ENCODE data around the gene SLC9A9. TPM values are rescaled to one million over a fixed set of nuclear protein-coding genes. Genes with fewer than 3 reads are reported as not detected.

The SLC9A9 gene
- total RNA-seq, 3 donors from 2014 or later = 6.2 to 17.3 (median 7.8) TPM

GRCh38 chr3:143413372-143413771 lies 434.9 kb downstream of the SLC9A9 start:
- Histone ChIP-seq H3K9me3 (no peaks in the 10 kb centered on the region), H3K4me1 (no peaks in the 10 kb centered on the region), H3K27ac (no peak overlapping the region), H3K27me3 (no peaks in the 10 kb centered on the region), H3K4me3 (no peak overlapping the region), H3K36me3 (no peaks in the 10 kb centered on the region)
- TF ChIP-seq, protein P1, sequence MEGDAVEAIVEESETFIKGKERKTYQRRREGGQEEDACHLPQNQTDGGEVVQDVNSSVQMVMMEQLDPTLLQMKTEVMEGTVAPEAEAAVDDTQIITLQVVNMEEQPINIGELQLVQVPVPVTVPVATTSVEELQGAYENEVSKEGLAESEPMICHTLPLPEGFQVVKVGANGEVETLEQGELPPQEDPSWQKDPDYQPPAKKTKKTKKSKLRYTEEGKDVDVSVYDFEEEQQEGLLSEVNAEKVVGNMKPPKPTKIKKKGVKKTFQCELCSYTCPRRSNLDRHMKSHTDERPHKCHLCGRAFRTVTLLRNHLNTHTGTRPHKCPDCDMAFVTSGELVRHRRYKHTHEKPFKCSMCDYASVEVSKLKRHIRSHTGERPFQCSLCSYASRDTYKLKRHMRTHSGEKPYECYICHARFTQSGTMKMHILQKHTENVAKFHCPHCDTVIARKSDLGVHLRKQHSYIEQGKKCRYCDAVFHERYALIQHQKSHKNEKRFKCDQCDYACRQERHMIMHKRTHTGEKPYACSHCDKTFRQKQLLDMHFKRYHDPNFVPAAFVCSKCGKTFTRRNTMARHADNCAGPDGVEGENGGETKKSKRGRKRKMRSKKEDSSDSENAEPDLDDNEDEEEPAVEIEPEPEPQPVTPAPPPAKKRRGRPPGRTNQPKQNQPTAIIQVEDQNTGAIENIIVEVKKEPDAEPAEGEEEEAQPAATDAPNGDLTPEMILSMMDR (IDR thresholded peaks at IDR 0.05) = no peak
- TF ChIP-seq POLR2AphosphoS5 (IDR thresholded peaks at IDR 0.05) (no peak), POLR2A (IDR thresholded peaks at IDR 0.05) (no peak)
- intact Hi-C loops (cut with DNase I; ENCODE audit: low total_unique reads) = no loop called here
- DNase-seq (ENCODE audit: low spot score in 2 of 2) = no peak

- Histone ChIP-seq H3K9me3 (no peaks in the 10 kb centered on the region), H3K4me1 (no peaks in the 10 kb centered on the region), H3K27me3 (no peaks in the 10 kb centered on the region), H3K4me3 (no peak overlapping the region), H3K27ac (no peak overlapping the region), H3K36me3 (no peaks in the 10 kb centered on the region)
- DNase-seq (ENCODE audit: low spot score in 2 of 2) = no peak
- intact Hi-C loops (cut with DNase I; ENCODE audit: low total_unique reads) = no loop called here
- TF ChIP-seq, protein P1 (IDR thresholded peaks at IDR 0.05) = no peak
- TF ChIP-seq POLR2AphosphoS5 (IDR thresholded peaks at IDR 0.05) (no peak), POLR2A (IDR thresholded peaks at IDR 0.05) (no peak)
Observed at GRCh38 chr3:143412084-143412483, 436.2 kb downstream of the SLC9A9 start.

DNA sequence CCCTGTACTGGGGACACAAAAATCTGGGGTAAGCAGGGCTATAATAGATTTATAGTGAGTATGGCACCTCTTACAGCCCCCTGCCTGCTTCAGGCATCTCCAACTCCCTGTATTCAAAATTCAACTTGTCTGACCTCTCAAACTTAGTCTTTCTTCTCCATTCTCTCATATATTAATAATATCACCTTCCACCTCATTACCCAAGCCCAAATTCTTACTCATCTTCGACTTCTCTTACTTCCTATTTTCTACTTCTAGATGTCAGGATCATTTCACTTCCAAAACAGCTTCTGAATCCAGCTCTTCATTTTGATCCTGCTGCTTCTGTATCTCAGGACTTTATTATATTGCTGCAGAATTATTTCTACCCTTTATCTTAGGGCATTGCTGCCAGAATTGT lies 438.0 kb downstream of the SLC9A9 start:
- H3K36me3 ChIP-seq = no peaks in the 10 kb centered on the region
- no peak for DNase-seq (ENCODE audit: low spot score in 2 of 2)
- TF ChIP-seq, protein P1 (IDR thresholded peaks at IDR 0.05) = no peak
- TF ChIP-seq POLR2A (IDR thresholded peaks at IDR 0.05) (no peak), POLR2AphosphoS5 (IDR thresholded peaks at IDR 0.05) (no peak)
- H3K9me3 ChIP-seq = no peaks in the 10 kb centered on the region
- H3K4me3 ChIP-seq = no peak overlapping the region
- no peaks in the 10 kb centered on the region for H3K4me1 ChIP-seq
- H3K27me3 ChIP-seq = no peaks in the 10 kb centered on the region
- intact Hi-C loops (cut with DNase I; ENCODE audit: low total_unique reads) = no loop called here
- H3K27ac ChIP-seq = no peak overlapping the region

DNA sequence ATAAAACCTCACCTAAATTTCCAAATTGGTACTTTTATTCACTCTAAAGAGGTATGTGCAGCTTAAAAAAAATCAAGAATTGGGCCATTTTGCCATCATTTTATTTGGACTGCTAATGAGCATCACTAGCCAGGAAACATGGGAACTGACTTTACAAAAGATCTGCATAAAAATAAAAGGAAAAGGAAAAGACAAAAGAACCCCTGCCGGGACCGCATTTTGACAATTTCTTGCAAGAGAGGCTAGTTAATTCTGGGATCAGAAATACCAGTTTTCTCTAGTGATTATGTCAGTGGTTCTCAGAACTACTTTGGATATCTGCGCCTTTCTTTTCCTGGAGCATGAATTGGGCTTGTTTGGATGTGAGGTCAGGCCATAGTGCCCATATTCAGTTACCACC lies 439.5 kb downstream of the SLC9A9 start:
- Histone ChIP-seq H3K27ac (no peak overlapping the region), H3K27me3 (no peaks in the 10 kb centered on the region), H3K4me1 (no peaks in the 10 kb centered on the region), H3K4me3 (no peak overlapping the region), H3K36me3 (no peaks in the 10 kb centered on the region), H3K9me3 (no peaks in the 10 kb centered on the region)
- TF ChIP-seq POLR2AphosphoS5 (IDR thresholded peaks at IDR 0.05) (no peak), POLR2A (IDR thresholded peaks at IDR 0.05) (no peak)
- TF ChIP-seq, protein P1 (IDR thresholded peaks at IDR 0.05) = no peak
- DNase-seq (ENCODE audit: low spot score in 2 of 2) = no peak
- intact Hi-C loops (cut with DNase I; ENCODE audit: low total_unique reads) = no loop called here

GRCh38 chr3:143402602-143403001 lies 445.7 kb downstream of the SLC9A9 start:
- Histone ChIP-seq H3K36me3 (no peaks in the 10 kb centered on the region), H3K9me3 (no peaks in the 10 kb centered on the region), H3K27ac (no peak overlapping the region), H3K4me3 (no peak overlapping the region), H3K4me1 (no peaks in the 10 kb centered on the region), H3K27me3 (no peaks in the 10 kb centered on the region)
- no peak for DNase-seq (ENCODE audit: low spot score in 2 of 2)
- intact Hi-C loops (cut with DNase I; ENCODE audit: low total_unique reads) = no loop called here
- TF ChIP-seq POLR2A (IDR thresholded peaks at IDR 0.05) (no peak), POLR2AphosphoS5 (IDR thresholded peaks at IDR 0.05) (no peak)
- TF ChIP-seq, protein P1 (IDR thresholded peaks at IDR 0.05) = no peak

Data from breast epithelium (tissue), 4 donors.